HG02973 (cell line): Measurements from ENCODE around the gene PPP2R5A.
A peak's percentile ranks its signal among the peaks of the same experiment; 100 is the strongest.
"Not testable (repeated sequence)": the region's sequence is repeated elsewhere in the genome, so short reads cannot be mapped to it uniquely, and the experiment has no call there.

Source experiments
- ATAC-seq: cut with Tn5 transposase; IDR thresholded peaks from one replicate; pipeline ENCODE4 v1.9.1; 2021; ENCODE audit warnings: moderate library complexity; ENCODE audit not compliant: unreplicated experiment

Gene PPP2R5A

GRCh38 chr1:212351588-212352362 lies 66.6 kb downstream of the PPP2R5A start:
- no peak for ATAC-seq

GRCh38 chr1:212353181-212353580 lies 68.0 kb downstream of the PPP2R5A start:
- ATAC-seq = no peak

- no peak for ATAC-seq
These were observed 69.3 kb downstream of the PPP2R5A start for GRCh38 chr1:212354464-212354863.

- no peak for ATAC-seq
These were observed 70.2 kb downstream of the PPP2R5A start for GRCh38 chr1:212355230-212355969.

GRCh38 chr1:212359794-212360479 lies 74.7 kb downstream of the PPP2R5A start:
- no peak for ATAC-seq

GRCh38 chr1:212364985-212365384 lies 79.8 kb downstream of the PPP2R5A start:
- ATAC-seq = no peak

GRCh38 chr1:212366901-212367300 lies 81.7 kb downstream of the PPP2R5A start:
- ATAC-seq = no peak

GRCh38 chr1:212367474-212368072 lies 82.4 kb downstream of the PPP2R5A start:
- no peak for ATAC-seq

- peak; percentile 87 for ATAC-seq
These were observed 82.9 kb downstream of the PPP2R5A start for GRCh38 chr1:212368073-212368484.

- no peak for ATAC-seq
These were observed 90.8 kb downstream of the PPP2R5A start for GRCh38 chr1:212375986-212376385.

GRCh38 chr1:212377644-212378043 lies 92.4 kb downstream of the PPP2R5A start:
- ATAC-seq = no peak

- ATAC-seq = no peak
These were observed 94.2 kb downstream of the PPP2R5A start for GRCh38 chr1:212379366-212379765.

- no peak for ATAC-seq
These were observed 96.3 kb downstream of the PPP2R5A start for GRCh38 chr1:212381397-212382035.

GRCh38 chr1:212386029-212386428 lies 100.8 kb downstream of the PPP2R5A start:
- ATAC-seq = no peak

GRCh38 chr1:212388985-212389716 lies 103.9 kb downstream of the PPP2R5A start:
- no peak for ATAC-seq

GRCh38 chr1:212395678-212396437 lies 110.6 kb downstream of the PPP2R5A start:
- ATAC-seq = not testable (repeated sequence)

GRCh38 chr1:212396638-212397037 lies 111.4 kb downstream of the PPP2R5A start:
- ATAC-seq = no peak

- no peak for ATAC-seq
These were observed 112.0 kb downstream of the PPP2R5A start for GRCh38 chr1:212397171-212397570.

GRCh38 chr1:212401042-212401441 lies 115.8 kb downstream of the PPP2R5A start:
- no peak for ATAC-seq
